ENCODE measurements around the gene VWF. TPM values are rescaled to one million over a fixed set of nuclear protein-coding genes. Genes with fewer than 3 reads are reported as not detected.
"Not testable (repeated sequence)": the region's sequence is repeated elsewhere in the genome, so short reads cannot be mapped to it uniquely, and the experiment has no call there.

VWF gene
- total RNA-seq, 2 experiments from 2014 or later, result not detected

- ChIA-PET CTCF (interaction anchor here (1.3 kb wide), 1 partner anchor 18 kb away, joined by 3 read pairs; no protein-coding TSS in a partner anchor), POLR2A (no interaction called here)
- no peaks in the 10 kb centered on the region for H3K36me3 Mint-ChIP-seq (ENCODE audit: low read depth)
- H3K27me3 Mint-ChIP-seq, result no peaks in the 10 kb centered on the region
- H3K9me3 Mint-ChIP-seq, result no peaks in the 10 kb centered on the region
- H3K27ac Mint-ChIP-seq, result no peak overlapping the region
- no peak overlapping the region for H3K4me3 Mint-ChIP-seq
- H3K4me1 Mint-ChIP-seq, result no peaks in the 10 kb centered on the region
- no peak for DNase-seq
These were observed 34.3 kb upstream of the VWF start for GRCh38 chr12:6158749-6159148.

- no peak for DNase-seq
- H3K4me3 Mint-ChIP-seq, result no peak overlapping the region
- H3K4me1 Mint-ChIP-seq, result no peaks in the 10 kb centered on the region
- POLR2A ChIA-PET, result no interaction called here
- no peaks in the 10 kb centered on the region for H3K9me3 Mint-ChIP-seq
- no peak overlapping the region for H3K27ac Mint-ChIP-seq
- CTCF ChIA-PET, result interaction anchor here (1.3 kb wide), 1 partner anchor 17 kb away, joined by 3 read pairs; no protein-coding TSS in a partner anchor
- no peaks in the 10 kb centered on the region for H3K27me3 Mint-ChIP-seq
- H3K36me3 Mint-ChIP-seq (ENCODE audit: low read depth), result no peaks in the 10 kb centered on the region
These were observed 33.8 kb upstream of the VWF start for GRCh38 chr12:6158255-6158654.

- ChIA-PET POLR2A (no interaction called here), CTCF (interaction anchor here (1.3 kb wide), 1 partner anchor 16 kb away, joined by 3 read pairs; no protein-coding TSS in a partner anchor)
- Mint-ChIP-seq H3K9me3 (no peaks in the 10 kb centered on the region), H3K27ac (no peak overlapping the region), H3K36me3 (ENCODE audit: low read depth) (no peaks in the 10 kb centered on the region), H3K4me1 (no peaks in the 10 kb centered on the region), H3K4me3 (no peak overlapping the region), H3K27me3 (no peaks in the 10 kb centered on the region)
- DNase-seq, result no peak
These were observed 33.0 kb upstream of the VWF start for GRCh38 chr12:6157482-6157881.

- H3K27ac Mint-ChIP-seq, result no peak overlapping the region
- POLR2A ChIA-PET, result no interaction called here
- CTCF ChIA-PET, result interaction anchor here (1.0 kb wide), 1 partner anchor 40 kb away, joined by 3 read pairs; no protein-coding TSS in a partner anchor
These were observed 30.4 kb upstream of the VWF start for GRCh38 chr12:6154730-6155459.

GRCh38 chr12:6148722-6149121 lies 24.3 kb upstream of the VWF start:
- H3K27me3 Mint-ChIP-seq; POLR2A ChIA-PET; H3K4me3 Mint-ChIP-seq; H3K36me3 Mint-ChIP-seq (ENCODE audit: low read depth); H3K9me3 Mint-ChIP-seq; H3K4me1 Mint-ChIP-seq; CTCF ChIA-PET; DNase-seq; H3K27ac Mint-ChIP-seq: not testable (repeated sequence)

More at GRCh38 chr12:6154730-6155459, 30.4 kb upstream of the VWF start:
- H3K4me1 Mint-ChIP-seq, result no peaks in the 10 kb centered on the region
- H3K4me3 Mint-ChIP-seq, result no peak overlapping the region
- no peak for DNase-seq
- H3K36me3 Mint-ChIP-seq (ENCODE audit: low read depth), result no peaks in the 10 kb centered on the region
- no peaks in the 10 kb centered on the region for H3K27me3 Mint-ChIP-seq
- no peaks in the 10 kb centered on the region for H3K9me3 Mint-ChIP-seq

GRCh38 chr12:6148061-6148460 lies 23.6 kb upstream of the VWF start:
- Mint-ChIP-seq H3K36me3 (ENCODE audit: low read depth) (no peaks in the 10 kb centered on the region), H3K27me3 (no peaks in the 10 kb centered on the region), H3K9me3 (no peaks in the 10 kb centered on the region), H3K4me3 (no peak overlapping the region), H3K4me1 (peaks cover 3% of the 10 kb centered on the region), H3K27ac (no peak overlapping the region)
- ChIA-PET POLR2A (no interaction called here), CTCF (no interaction called here)
- no peak for DNase-seq

GRCh38 chr12:6146951-6147350 lies 22.5 kb upstream of the VWF start:
- H3K27me3 Mint-ChIP-seq, result no peaks in the 10 kb centered on the region
- CTCF ChIA-PET, result no interaction called here

GRCh38 chr12:6146509-6146908 lies 22.0 kb upstream of the VWF start:
- H3K9me3 Mint-ChIP-seq, result no peaks in the 10 kb centered on the region
- no peak for DNase-seq
- no peak overlapping the region for H3K27ac Mint-ChIP-seq
- H3K4me1 Mint-ChIP-seq, result peaks cover 5% of the 10 kb centered on the region
- no peaks in the 10 kb centered on the region for H3K36me3 Mint-ChIP-seq (ENCODE audit: low read depth)
- ChIA-PET CTCF (no interaction called here), POLR2A (no interaction called here)
- H3K4me3 Mint-ChIP-seq, result no peak overlapping the region
- no peaks in the 10 kb centered on the region for H3K27me3 Mint-ChIP-seq

More at GRCh38 chr12:6146951-6147350, 22.5 kb upstream of the VWF start:
- Mint-ChIP-seq H3K4me1 (peaks cover 3% of the 10 kb centered on the region), H3K9me3 (no peaks in the 10 kb centered on the region), H3K27ac (no peak overlapping the region), H3K36me3 (ENCODE audit: low read depth) (no peaks in the 10 kb centered on the region), H3K4me3 (no peak overlapping the region)
- no peak for DNase-seq
- POLR2A ChIA-PET, result no interaction called here

GRCh38 chr12:6145564-6145963 lies 21.1 kb upstream of the VWF start:
- H3K27ac Mint-ChIP-seq, result no peak overlapping the region
- H3K36me3 Mint-ChIP-seq (ENCODE audit: low read depth), result no peaks in the 10 kb centered on the region
- H3K4me1 Mint-ChIP-seq, result peaks cover 15% of the 10 kb centered on the region
- no peaks in the 10 kb centered on the region for H3K27me3 Mint-ChIP-seq
- H3K9me3 Mint-ChIP-seq, result no peaks in the 10 kb centered on the region
- CTCF ChIA-PET, result no interaction called here
- no peak overlapping the region for H3K4me3 Mint-ChIP-seq
- no peak for DNase-seq
- POLR2A ChIA-PET, result no interaction called here

GRCh38 chr12:6143303-6143675 lies 18.8 kb upstream of the VWF start:
- H3K4me3 Mint-ChIP-seq, result no peak overlapping the region
- H3K9me3 Mint-ChIP-seq, result no peaks in the 10 kb centered on the region
- no peak for DNase-seq
- H3K4me1 Mint-ChIP-seq, result peaks cover 19% of the 10 kb centered on the region
- no peak overlapping the region for H3K27ac Mint-ChIP-seq
- H3K36me3 Mint-ChIP-seq (ENCODE audit: low read depth), result no peaks in the 10 kb centered on the region
- ChIA-PET CTCF (interaction anchor here (1.8 kb wide), 1 partner anchor 106 kb away, joined by 3 read pairs; no protein-coding TSS in a partner anchor), POLR2A (interaction anchor here (0.6 kb wide), 1 partner anchor 68 kb away, joined by 3 read pairs; no protein-coding TSS in a partner anchor)
- H3K27me3 Mint-ChIP-seq, result no peaks in the 10 kb centered on the region

GRCh38 chr12:6142368-6143302 lies 18.2 kb upstream of the VWF start:
- POLR2A ChIA-PET; H3K36me3 Mint-ChIP-seq (ENCODE audit: low read depth); H3K9me3 Mint-ChIP-seq; H3K27me3 Mint-ChIP-seq; DNase-seq; H3K4me3 Mint-ChIP-seq; H3K27ac Mint-ChIP-seq: not testable (repeated sequence)
- H3K4me1 Mint-ChIP-seq, result peaks cover 19% of the 10 kb centered on the region
- CTCF ChIA-PET, result interaction anchor here (1.4 kb wide), 1 partner anchor 136 kb away, joined by 3 read pairs; no protein-coding TSS in a partner anchor

GRCh38 chr12:6141731-6142367 lies 17.4 kb upstream of the VWF start:
- CTCF ChIA-PET, result interaction anchor here (1.1 to 1.4 kb wide), 4 partner anchors 8 to 137 kb away, joined by 3 to 4 read pairs (median 3); no protein-coding TSS in a partner anchor
- POLR2A ChIA-PET; H3K4me3 Mint-ChIP-seq; H3K9me3 Mint-ChIP-seq; H3K36me3 Mint-ChIP-seq (ENCODE audit: low read depth); DNase-seq; H3K27me3 Mint-ChIP-seq; H3K27ac Mint-ChIP-seq: not testable (repeated sequence)
- peaks cover 19% of the 10 kb centered on the region for H3K4me1 Mint-ChIP-seq

Measured in activated CD4-positive, alpha-beta memory T cell treated with anti-CD3 and anti-CD28 coated beads, Interleukin-2, amount 10 ng/mL, durations not matched to agents 7 days and 5 days (primary cell).